Activated CD8-positive, alpha-beta memory T cell treated with anti-CD3 and anti-CD28 coated beads, Interleukin-2, amount 10 ng/mL, durations not matched to agents 7 days and 5 days (primary cell): ENCODE measurements around the gene PPP6R3. TPM values are rescaled to one million over a fixed set of nuclear protein-coding genes. Genes with fewer than 3 reads are reported as not detected.
"Not testable (repeated sequence)": the region's sequence is repeated elsewhere in the genome, so short reads cannot be mapped to it uniquely, and the experiment has no call there.

ENCODE experiments used
- ATAC-seq: fragments of 150-1000 bp; cut with Tn5 transposase; one replicate; pipeline ENCODE4 v1.10.0; 2021; ENCODE audit warnings: moderate library complexity
- CTCF ChIA-PET: fragments of 350-600 bp; sonication (Branson Sonifier 250); formaldehyde crosslinking; loops from one replicate; lab custom pipeline; 2021; ENCODE audit warnings: antibody characterized with exemption; lab: Charles Lee
- DNase-seq: peaks from one replicate; pipeline ENCODE4 v3.0.0-alpha.2; 2020
- H3K27ac Mint-ChIP-seq: one replicate; pipeline ENCODE4 v1.8.0; 2021; ENCODE audit warnings: mild to moderate bottlenecking, mixed read lengths
- H3K27me3 Mint-ChIP-seq: one replicate; pipeline ENCODE4 v1.8.0; 2021; ENCODE audit warnings: mixed read lengths
- H3K36me3 Mint-ChIP-seq: one replicate; pipeline ENCODE4 v1.8.0; 2021; ENCODE audit warnings: mild to moderate bottlenecking, mixed read lengths
- H3K4me1 Mint-ChIP-seq: one replicate; pipeline ENCODE4 v1.8.0; 2021; ENCODE audit warnings: mixed read lengths
- H3K4me3 Mint-ChIP-seq: one replicate; pipeline ENCODE4 v1.8.0; 2021; ENCODE audit warnings: mild to moderate bottlenecking, moderate library complexity, mixed read lengths
- H3K9me3 Mint-ChIP-seq: one replicate; pipeline ENCODE4 v1.8.0; 2022; ENCODE audit warnings: low read depth, mixed read lengths
- total RNA-seq, 2 experiments: library from RNA; stranded (reverse); gene quantifications; one replicate each; pipeline ENCODE4 v1.2.3, GENCODE V29; 2021

The PPP6R3 gene
- total RNA-seq, 2 experiments from 2014 or later: 116 to 121 TPM

- Mint-ChIP-seq H3K4me1 (peaks cover 1% of the 10 kb centered on the region), H3K36me3 (no peaks in the 10 kb centered on the region), H3K4me3 (no peak overlapping the region), H3K9me3 (no peaks in the 10 kb centered on the region), H3K27ac (no peak overlapping the region), H3K27me3 (peaks cover 2% of the 10 kb centered on the region)
- CTCF ChIA-PET: no interaction called here
- no peak for ATAC-seq
- no peak for DNase-seq
Measured at GRCh38 chr11:68454767-68455166, 5.8 kb upstream of the PPP6R3 start.

- DNase-seq (no peak), ATAC-seq (no peak)
- Mint-ChIP-seq H3K36me3 (no peaks in the 10 kb centered on the region), H3K9me3 (no peaks in the 10 kb centered on the region), H3K27me3 (peaks cover 2% of the 10 kb centered on the region), H3K4me1 (peaks cover 3% of the 10 kb centered on the region), H3K4me3 (no peak overlapping the region), H3K27ac (no peak overlapping the region)
- CTCF ChIA-PET: interaction anchor here (2.0 kb wide), 1 partner anchor 198 kb away, joined by 6 read pairs; no protein-coding TSS in a partner anchor
Measured at GRCh38 chr11:68455485-68455884, 5.1 kb upstream of the PPP6R3 start.

GRCh38 chr11:68457216-68457897 lies 3.2 kb upstream of the PPP6R3 start:
- Mint-ChIP-seq H3K36me3 (peaks cover 4% of the 10 kb centered on the region), H3K27me3 (peaks cover 2% of the 10 kb centered on the region), H3K27ac (no peak overlapping the region)

GRCh38 chr11:68457898-68458249 lies 2.7 kb upstream of the PPP6R3 start:
- Mint-ChIP-seq H3K9me3 (no peaks in the 10 kb centered on the region), H3K27ac (no peak overlapping the region)
- CTCF ChIA-PET: interaction anchor here (1.1 to 1.2 kb wide), 2 partner anchors 75 to 196 kb away, joined by 3 read pairs; no protein-coding TSS in a partner anchor

More at GRCh38 chr11:68457216-68457897, 3.2 kb upstream of the PPP6R3 start:
- ATAC-seq: no peak
- DNase-seq: no peak
- H3K9me3 Mint-ChIP-seq: no peaks in the 10 kb centered on the region
- CTCF ChIA-PET: interaction anchor here (1.1 to 2.0 kb wide), 3 partner anchors 75 to 200 kb away, joined by 3 to 6 read pairs (median 3); no protein-coding TSS in a partner anchor
- H3K4me1 Mint-ChIP-seq: peaks cover 7% of the 10 kb centered on the region
- H3K4me3 Mint-ChIP-seq: no peak overlapping the region

DNA sequence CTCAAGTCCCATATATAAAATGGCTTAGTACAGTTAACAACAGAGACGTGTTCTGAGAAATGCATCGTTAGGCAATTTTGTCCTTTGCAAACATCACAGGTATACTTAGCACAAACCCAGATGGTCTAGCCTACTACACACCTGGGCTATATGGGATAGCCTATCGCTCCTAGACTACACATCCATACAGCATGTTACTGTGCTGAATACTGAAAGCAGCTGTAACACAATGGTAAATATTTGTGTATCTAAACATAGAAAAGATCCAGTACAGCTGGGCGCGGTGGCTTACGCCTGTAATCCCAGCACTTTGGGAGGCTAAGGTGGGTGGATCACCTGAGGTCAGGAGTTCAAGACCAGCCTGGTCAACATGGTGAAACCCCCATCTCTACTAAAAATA lies 2.2 kb upstream of the PPP6R3 start:
- DNase-seq, H3K4me3 Mint-ChIP-seq, H3K27me3 Mint-ChIP-seq, H3K36me3 Mint-ChIP-seq, H3K27ac Mint-ChIP-seq, ATAC-seq, H3K9me3 Mint-ChIP-seq: not testable (repeated sequence)
- H3K4me1 Mint-ChIP-seq: peaks cover 14% of the 10 kb centered on the region
- CTCF ChIA-PET: interaction anchor here (1.1 to 1.2 kb wide), 2 partner anchors 76 to 197 kb away, joined by 3 read pairs; no protein-coding TSS in a partner anchor

More at GRCh38 chr11:68457898-68458249, 2.7 kb upstream of the PPP6R3 start:
- Mint-ChIP-seq H3K4me3 (no peak overlapping the region), H3K27me3 (peaks cover 2% of the 10 kb centered on the region), H3K36me3 (peaks cover 7% of the 10 kb centered on the region), H3K4me1 (peaks cover 12% of the 10 kb centered on the region)
- DNase-seq (no peak), ATAC-seq (no peak)

GRCh38 chr11:68459886-68460740 lies 439 bp upstream of the PPP6R3 start:
- Mint-ChIP-seq H3K9me3 (no peaks in the 10 kb centered on the region), H3K4me3 (peak overlapping the region; percentile 86), H3K36me3 (peaks cover 13% of the 10 kb centered on the region), H3K27ac (peak overlapping the region; percentile 94), H3K27me3 (peaks cover 2% of the 10 kb centered on the region), H3K4me1 (peaks cover 28% of the 10 kb centered on the region)
- peak; percentile 97 for DNase-seq
- ATAC-seq: peak; percentile 93
- CTCF ChIA-PET: interaction anchor here (1.4 kb wide), 1 partner anchor 120 kb away, joined by 3 read pairs; no protein-coding TSS in a partner anchor

- Mint-ChIP-seq H3K4me3 (peak overlapping the region; percentile 98), H3K36me3 (peaks cover 21% of the 10 kb centered on the region), H3K27me3 (no peaks in the 10 kb centered on the region), H3K4me1 (peaks cover 38% of the 10 kb centered on the region), H3K9me3 (no peaks in the 10 kb centered on the region), H3K27ac (peak overlapping the region; percentile 87)
- DNase-seq: no peak
- ATAC-seq: no peak
- CTCF ChIA-PET: no interaction called here
Measured at GRCh38 chr11:68461575-68461917, 994 bp downstream of the PPP6R3 start.

DNA sequence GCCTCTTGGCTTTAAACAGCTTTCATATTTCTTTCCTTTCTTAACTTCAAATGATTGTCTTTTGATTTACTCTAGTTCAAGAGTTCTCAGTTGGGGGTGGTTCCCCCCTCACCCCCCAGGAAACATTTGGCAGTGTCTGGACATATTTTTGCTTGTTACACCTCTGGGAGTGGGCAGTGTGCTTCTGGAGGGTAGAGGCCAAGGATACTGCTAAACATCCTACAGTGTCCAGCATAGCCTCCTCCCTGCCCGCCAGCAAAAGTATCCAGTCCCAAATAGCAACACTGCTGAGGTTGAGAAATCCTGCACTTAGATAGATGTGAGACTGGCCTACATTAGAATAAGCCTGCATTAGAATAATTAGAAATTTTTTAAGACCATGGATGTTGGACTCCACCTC lies 3.2 kb downstream of the PPP6R3 start:
- Mint-ChIP-seq H3K4me1 (peaks cover 54% of the 10 kb centered on the region), H3K27ac (no peak overlapping the region), H3K4me3 (peak overlapping the region; percentile 14), H3K36me3 (peaks cover 28% of the 10 kb centered on the region), H3K27me3 (no peaks in the 10 kb centered on the region), H3K9me3 (no peaks in the 10 kb centered on the region)
- ATAC-seq (no peak), DNase-seq (no peak)
- CTCF ChIA-PET: interaction anchor here (1.7 kb wide), 1 partner anchor 25 kb away, joined by 3 read pairs; no protein-coding TSS in a partner anchor

GRCh38 chr11:68467201-68467834 lies 6.8 kb downstream of the PPP6R3 start:
- no peak for DNase-seq
- H3K27ac Mint-ChIP-seq: peak overlapping the region; percentile 51

GRCh38 chr11:68468217-68468828 lies 7.8 kb downstream of the PPP6R3 start:
- no peak overlapping the region for H3K4me3 Mint-ChIP-seq
- CTCF ChIA-PET: interaction anchor here (0.6 to 1.4 kb wide), 2 partner anchors 12 to 15 kb away, joined by 3 read pairs; no protein-coding TSS in a partner anchor
- H3K27ac Mint-ChIP-seq: peak overlapping the region; percentile 48
- peaks cover 47% of the 10 kb centered on the region for H3K36me3 Mint-ChIP-seq
- DNase-seq (peak; percentile 62), ATAC-seq (peak; percentile 48)
- peaks cover 86% of the 10 kb centered on the region for H3K4me1 Mint-ChIP-seq
- no peaks in the 10 kb centered on the region for H3K27me3 Mint-ChIP-seq
- H3K9me3 Mint-ChIP-seq: no peaks in the 10 kb centered on the region

More at GRCh38 chr11:68467201-68467834, 6.8 kb downstream of the PPP6R3 start:
- peaks cover 41% of the 10 kb centered on the region for H3K36me3 Mint-ChIP-seq
- peaks cover 83% of the 10 kb centered on the region for H3K4me1 Mint-ChIP-seq
- no peak for ATAC-seq
- no peak overlapping the region for H3K4me3 Mint-ChIP-seq
- no peaks in the 10 kb centered on the region for H3K9me3 Mint-ChIP-seq
- no peaks in the 10 kb centered on the region for H3K27me3 Mint-ChIP-seq
- CTCF ChIA-PET: interaction anchor here (1.4 kb wide), 1 partner anchor 13 kb away, joined by 3 read pairs; no protein-coding TSS in a partner anchor

DNA sequence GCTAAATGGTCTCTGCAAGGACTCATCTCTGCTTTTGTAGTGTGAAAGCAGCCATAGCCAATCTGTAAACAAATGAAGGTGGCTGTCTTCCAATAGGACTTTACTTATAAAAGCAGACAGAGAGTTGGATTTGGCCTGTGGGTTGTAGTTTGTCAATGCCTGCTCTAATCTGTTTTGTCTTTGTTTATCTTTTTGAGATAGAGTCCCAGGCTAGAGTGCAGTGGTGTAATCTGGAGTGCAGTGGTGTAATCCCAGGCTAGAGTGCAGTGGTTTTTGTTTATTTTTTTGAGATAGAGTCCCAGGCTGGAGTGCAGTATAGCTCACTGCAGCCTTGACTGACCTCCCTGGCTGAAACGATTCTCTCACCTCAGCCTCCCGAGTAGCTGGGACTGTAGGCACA lies 8.6 kb downstream of the PPP6R3 start:
- Mint-ChIP-seq H3K27ac (peak overlapping the region; percentile 48), H3K27me3 (no peaks in the 10 kb centered on the region), H3K36me3 (peaks cover 50% of the 10 kb centered on the region), H3K4me1 (peaks cover 84% of the 10 kb centered on the region), H3K4me3 (no peak overlapping the region), H3K9me3 (no peaks in the 10 kb centered on the region)
- CTCF ChIA-PET: no interaction called here
- ATAC-seq (no peak), DNase-seq (no peak)

DNA sequence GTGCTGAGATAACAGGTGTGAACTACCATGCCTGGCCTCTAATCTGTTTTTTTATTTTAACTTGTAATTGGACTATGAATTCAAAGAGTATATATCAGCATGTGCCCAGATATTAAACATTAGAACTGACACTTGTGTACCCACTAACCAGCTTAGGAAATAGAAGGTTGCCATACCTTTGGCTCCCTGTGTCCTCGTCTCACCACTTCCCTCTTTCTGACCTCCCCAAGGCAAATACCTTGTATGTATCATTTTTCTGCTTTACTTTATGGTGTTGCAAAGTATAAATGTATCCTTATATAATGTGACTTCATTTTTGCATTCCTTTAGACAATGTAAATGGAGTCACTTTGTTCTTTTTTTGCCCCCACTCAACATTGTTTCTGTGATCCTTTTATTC lies 9.1 kb downstream of the PPP6R3 start:
- ATAC-seq (no peak), DNase-seq (no peak)
- Mint-ChIP-seq H3K27ac (peak overlapping the region; percentile 19), H3K4me3 (no peak overlapping the region), H3K36me3 (peaks cover 53% of the 10 kb centered on the region), H3K27me3 (no peaks in the 10 kb centered on the region), H3K4me1 (peaks cover 81% of the 10 kb centered on the region), H3K9me3 (no peaks in the 10 kb centered on the region)
- CTCF ChIA-PET: no interaction called here
